ENCODE data around the gene MED13. TPM values are rescaled to one million over a fixed set of nuclear protein-coding genes. Genes with fewer than 3 reads are reported as not detected.
A peak's percentile ranks its signal among the peaks of the same experiment; 100 is the strongest.
"Not testable (repeated sequence)": the region's sequence is repeated elsewhere in the genome, so short reads cannot be mapped to it uniquely, and the experiment has no call there.

The MED13 gene
- total RNA-seq, 4 donors from 2014 or later = 62.4 to 166 (median 111) TPM

DNA sequence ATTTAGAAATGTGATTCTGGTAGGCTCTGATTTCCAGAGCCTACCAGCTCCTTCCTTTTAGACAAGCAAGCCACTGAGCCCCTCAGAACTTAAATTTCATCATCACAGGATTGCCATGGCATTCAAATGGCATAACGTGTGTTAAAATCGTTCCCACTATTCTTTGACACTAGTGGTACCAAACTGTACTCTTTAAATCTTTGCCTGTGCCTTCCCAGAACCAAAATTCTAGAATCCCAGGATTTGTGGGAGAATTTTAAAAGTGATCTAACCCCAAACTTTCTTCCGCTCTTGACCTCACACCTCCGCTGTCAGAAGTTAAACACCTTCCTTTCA lies 137.0 kb downstream of the MED13 start:
- Histone ChIP-seq H3K4me1 (peaks cover 0 to 26% (median 15%) of the 10 kb centered on the region in 4 donors), H3K36me3 (peaks cover 0 to 23% (median 0%) of the 10 kb centered on the region in 3 donors), H3K27ac (peak overlapping the region; percentile 61 to 92 (median 84)), H3K4me3 (peak overlapping the region; percentile 57 to 74 (median 64)), H3K9me3 (no peaks in the 10 kb centered on the region), H3K27me3 (no peaks in the 10 kb centered on the region)
- WGBS, 2 donors = 39 to 54% methylated on average over 4 of the region's 4 CpGs
- DNase-seq (ENCODE audit: low spot score in 2 of 2) = no peak
- TF ChIP-seq POLR2A (IDR thresholded peaks at IDR 0.05) (no peak), EP300 (IDR thresholded peaks at IDR 0.05) (no peak)
- TF ChIP-seq, protein P1, sequence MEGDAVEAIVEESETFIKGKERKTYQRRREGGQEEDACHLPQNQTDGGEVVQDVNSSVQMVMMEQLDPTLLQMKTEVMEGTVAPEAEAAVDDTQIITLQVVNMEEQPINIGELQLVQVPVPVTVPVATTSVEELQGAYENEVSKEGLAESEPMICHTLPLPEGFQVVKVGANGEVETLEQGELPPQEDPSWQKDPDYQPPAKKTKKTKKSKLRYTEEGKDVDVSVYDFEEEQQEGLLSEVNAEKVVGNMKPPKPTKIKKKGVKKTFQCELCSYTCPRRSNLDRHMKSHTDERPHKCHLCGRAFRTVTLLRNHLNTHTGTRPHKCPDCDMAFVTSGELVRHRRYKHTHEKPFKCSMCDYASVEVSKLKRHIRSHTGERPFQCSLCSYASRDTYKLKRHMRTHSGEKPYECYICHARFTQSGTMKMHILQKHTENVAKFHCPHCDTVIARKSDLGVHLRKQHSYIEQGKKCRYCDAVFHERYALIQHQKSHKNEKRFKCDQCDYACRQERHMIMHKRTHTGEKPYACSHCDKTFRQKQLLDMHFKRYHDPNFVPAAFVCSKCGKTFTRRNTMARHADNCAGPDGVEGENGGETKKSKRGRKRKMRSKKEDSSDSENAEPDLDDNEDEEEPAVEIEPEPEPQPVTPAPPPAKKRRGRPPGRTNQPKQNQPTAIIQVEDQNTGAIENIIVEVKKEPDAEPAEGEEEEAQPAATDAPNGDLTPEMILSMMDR (IDR thresholded peaks at IDR 0.05) = no peak

DNA sequence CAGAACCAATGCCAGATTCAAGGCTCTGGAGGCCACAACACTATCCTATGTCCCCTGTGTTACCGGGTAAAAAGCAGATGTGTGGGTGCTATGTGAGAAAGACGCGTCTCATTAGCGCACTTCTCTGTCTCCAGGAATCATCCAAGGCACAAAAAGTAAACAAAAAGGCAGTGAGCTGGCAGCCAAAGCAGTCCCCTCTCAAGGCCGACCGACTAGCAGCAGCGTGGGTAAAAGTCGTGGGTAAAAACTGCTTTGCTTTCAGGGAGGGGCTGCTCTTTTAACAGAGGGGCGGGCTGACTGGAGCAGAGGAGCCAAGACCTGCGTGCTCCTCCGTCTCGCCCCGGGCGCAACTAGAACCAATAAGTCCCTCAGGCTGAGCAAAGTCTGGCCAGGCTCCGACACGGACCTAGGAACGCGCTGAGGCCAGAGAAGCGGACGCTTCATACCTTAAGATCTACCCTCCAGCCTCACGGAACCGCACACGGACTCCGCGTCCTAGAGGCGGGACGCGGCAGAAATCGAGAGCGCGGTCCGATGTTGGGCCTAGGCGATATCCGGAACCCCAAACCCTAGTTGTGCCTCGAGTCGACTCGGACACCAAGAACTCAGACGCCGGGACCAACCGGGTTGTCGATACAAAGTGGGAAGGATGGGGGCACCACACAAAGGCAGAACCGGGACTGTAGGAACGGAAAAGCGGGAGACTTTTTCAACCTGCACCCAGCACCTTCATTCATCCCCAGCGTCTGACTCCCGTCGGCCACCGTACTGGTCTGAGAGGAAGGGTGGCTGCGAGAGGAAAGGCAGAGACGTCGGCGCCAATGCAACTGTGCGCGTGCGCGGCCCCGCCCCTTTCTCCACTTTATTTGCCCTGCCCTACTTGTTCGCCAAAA lies 137.6 kb downstream of the MED13 start, which contains the start of gene INTS2:
TSS of gene INTS2 (minus strand) at position 775 of the 893 bp plus-strand sequence. CDS start 1,338 bp downstream, outside the sequence.
- WGBS, 2 donors = 0% methylated on average over 53 to 58 of the region's 58 CpGs
- TF ChIP-seq EP300 (IDR thresholded peaks at IDR 0.05) (peak in 1 of 2 donors; percentile 91), POLR2A (IDR thresholded peaks at IDR 0.05) (peak; percentile 76 to 77)
- TF ChIP-seq, protein P1 (IDR thresholded peaks at IDR 0.05) = peak in 1 of 5 experiments; percentile 53
- Histone ChIP-seq H3K4me3 (peak within 1 kb of the TSS; percentile 57 to 74 (median 64)), H3K4me1 (peaks cover 0 to 26% (median 15%) of the 10 kb centered on the region in 4 donors), H3K9me3 (no peaks in the 10 kb centered on the region), H3K36me3 (peaks cover 0 to 29% (median 0%) of the 10 kb centered on the region in 3 donors), H3K27ac (peak within 1 kb of the TSS; percentile 61 to 92 (median 84)), H3K27me3 (no peaks in the 10 kb centered on the region)
- peak; percentile 93 to 97 for DNase-seq (ENCODE audit: low spot score in 2 of 2)

DNA sequence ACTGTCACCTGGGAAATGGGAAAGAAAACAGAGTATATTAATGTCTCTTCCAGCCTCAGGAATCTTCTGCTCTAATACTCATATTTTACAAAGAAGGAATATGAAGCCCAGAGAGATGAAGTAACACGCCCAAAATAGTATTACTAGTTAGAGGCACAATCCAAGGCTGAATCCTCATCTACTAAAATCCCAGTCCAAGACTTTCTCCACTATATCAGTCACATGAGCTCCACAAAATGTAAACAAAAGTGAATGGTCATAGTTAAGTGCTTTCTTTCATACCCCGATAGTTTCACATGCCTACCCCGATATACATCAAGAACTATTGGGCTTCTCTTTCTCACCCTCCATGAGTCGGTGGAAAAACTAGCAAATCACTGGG lies 138.3 kb downstream of the MED13 start:
- Histone ChIP-seq H3K4me1 (peaks cover 0 to 26% (median 15%) of the 10 kb centered on the region in 4 donors), H3K36me3 (peaks cover 0 to 33% (median 0%) of the 10 kb centered on the region in 3 donors), H3K4me3 (peak overlapping the region; percentile 57 to 74 (median 64)), H3K27ac (peak overlapping the region; percentile 61 to 92 (median 84)), H3K9me3 (no peaks in the 10 kb centered on the region), H3K27me3 (no peaks in the 10 kb centered on the region)
- TF ChIP-seq EP300 (IDR thresholded peaks at IDR 0.05) = no peak
- TF ChIP-seq POLR2A (IDR thresholded peaks at IDR 0.05) = no peak
- TF ChIP-seq, protein P1 (IDR thresholded peaks at IDR 0.05) = no peak
- 14 to 16% methylated on average over 4 of the region's 4 CpGs for WGBS, 2 donors
- no peak for DNase-seq (ENCODE audit: low spot score in 2 of 2)

DNA sequence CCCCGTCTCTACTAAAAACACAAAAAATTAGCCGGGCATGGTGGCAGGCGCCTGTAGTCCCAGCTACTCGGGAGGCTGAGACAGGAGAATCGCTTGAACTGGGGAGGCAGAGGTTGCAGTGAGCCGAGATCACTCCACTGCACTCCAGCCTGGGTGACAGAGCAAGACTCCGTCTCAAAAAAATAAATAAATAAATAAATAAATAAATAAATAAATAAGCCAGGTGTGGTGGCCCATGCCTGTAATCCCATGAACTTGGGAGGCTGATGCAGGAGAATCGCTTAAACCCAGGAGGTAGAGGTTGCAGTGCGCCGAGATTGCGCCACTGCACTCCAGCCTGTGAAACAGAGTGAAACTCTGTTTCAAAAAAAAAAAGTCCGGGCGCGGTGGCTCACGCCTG lies 149.9 kb downstream of the MED13 start:
- 90 to 98% methylated on average over 15 of the region's 15 CpGs for WGBS, 2 donors
- not testable (repeated sequence) for H3K27me3 ChIP-seq; H3K9me3 ChIP-seq; H3K4me1 ChIP-seq; DNase-seq (ENCODE audit: low spot score in 2 of 2); H3K27ac ChIP-seq; H3K4me3 ChIP-seq
- peaks cover 0 to 80% (median 4%) of the 10 kb centered on the region in 3 donors for H3K36me3 ChIP-seq

DNA sequence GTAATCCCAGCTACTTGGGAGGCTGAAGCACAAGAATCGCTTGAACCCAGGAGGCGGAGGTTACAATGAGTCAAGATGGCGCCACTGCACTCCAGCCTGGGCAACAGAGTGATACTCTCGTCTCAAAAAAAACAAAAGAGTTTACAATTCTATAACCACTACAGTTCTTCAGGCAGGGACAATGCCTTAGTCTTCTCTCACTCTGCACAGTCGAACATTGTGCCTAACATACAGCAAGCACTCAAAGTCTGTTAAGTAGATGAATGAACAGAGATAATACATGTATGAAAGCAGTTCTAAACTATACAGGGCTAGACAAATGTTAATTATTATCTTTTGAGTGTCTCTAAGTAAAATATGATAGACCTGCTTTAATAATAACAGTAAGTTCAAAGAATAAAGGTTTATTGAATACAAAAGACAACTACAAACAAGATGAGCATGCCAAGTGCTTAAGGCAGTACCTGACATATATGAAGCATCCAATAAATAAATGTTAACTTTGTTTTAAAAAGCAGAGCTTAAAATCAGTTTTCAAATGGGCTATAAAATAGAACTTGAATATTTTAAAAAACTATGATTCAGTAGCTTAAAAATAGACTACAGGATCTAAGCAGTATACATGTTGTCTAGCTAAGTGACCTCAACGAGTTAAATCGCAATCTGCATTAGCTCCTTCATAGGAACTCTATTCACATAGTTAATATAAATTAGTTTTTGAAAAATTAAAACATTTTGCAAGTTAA lies 156.6 kb downstream of the MED13 start:
- Histone ChIP-seq H3K4me3 (no peak overlapping the region), H3K36me3 (peaks cover 0 to 89% (median 4%) of the 10 kb centered on the region in 3 donors), H3K27ac (no peak overlapping the region), H3K9me3 (no peaks in the 10 kb centered on the region), H3K27me3 (no peaks in the 10 kb centered on the region), H3K4me1 (no peaks in the 10 kb centered on the region)
- no peak for TF ChIP-seq POLR2A (IDR thresholded peaks at IDR 0.05)
- TF ChIP-seq, protein P1 (IDR thresholded peaks at IDR 0.05) = no peak
- WGBS, 2 donors = 91 to 95% methylated on average over 7 of the region's 7 CpGs
- no peak for DNase-seq (ENCODE audit: low spot score in 2 of 2)
